ENCODE data around the gene SHB.

The SHB gene

DNA sequence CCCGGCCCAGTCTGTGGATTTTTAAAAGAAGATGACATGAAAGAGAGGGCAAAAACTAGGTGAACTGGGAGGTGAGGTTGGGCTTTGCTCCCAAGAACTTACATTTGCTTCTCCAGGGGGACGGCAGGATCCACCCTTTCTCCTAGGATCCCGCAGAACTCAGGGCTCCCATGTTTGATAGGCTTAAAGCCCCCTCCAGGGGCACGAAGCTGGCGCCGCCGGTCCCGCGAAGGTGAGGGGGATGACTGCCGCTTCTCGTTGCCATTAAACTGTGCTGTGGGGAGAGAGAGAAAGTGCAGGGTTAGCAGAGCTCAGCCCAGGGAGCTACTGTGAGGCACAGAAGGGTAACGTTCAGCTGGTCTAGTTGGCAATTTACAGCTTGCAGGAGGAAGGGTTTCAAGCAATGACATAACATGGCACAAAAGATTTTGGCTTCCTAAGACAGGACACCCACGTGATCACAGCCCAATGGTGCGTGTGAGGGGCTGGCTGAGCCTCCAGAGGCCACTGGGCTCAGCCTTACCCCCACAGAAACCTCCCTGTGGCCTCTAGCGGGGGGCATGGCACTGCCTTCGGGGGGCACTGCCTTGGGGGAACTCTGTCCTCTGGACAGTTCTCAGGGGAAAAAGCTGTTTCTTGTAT, 113.1 kb downstream of the SHB start:
- ChIA-PET CTCF (no interaction called here), POLR2A (no interaction called here)
- Histone ChIP-seq H3K36me3 (ENCODE audit: control insufficient read depth in 2 of 2, insufficient read depth in 1 of 2, low read length in 2 of 2) (peaks cover 3 to 65% of the 10 kb centered on the region in 2 experiments; a peak in 1 of 3 replicates), H3K27ac (ENCODE audit: extremely low read depth, low read depth, low read length) (no peak overlapping the region), H3K9me3 (ENCODE audit: control insufficient read depth, insufficient read depth, low read depth, low read length) (no peaks in the 10 kb centered on the region), H3K4me1 (ENCODE audit: control insufficient read depth, insufficient read depth, low read length) (no peaks in the 10 kb centered on the region), H3K4me3 (ENCODE audit: low read depth, low read length) (no peak overlapping the region)
- TF ChIP-seq, protein P1, sequence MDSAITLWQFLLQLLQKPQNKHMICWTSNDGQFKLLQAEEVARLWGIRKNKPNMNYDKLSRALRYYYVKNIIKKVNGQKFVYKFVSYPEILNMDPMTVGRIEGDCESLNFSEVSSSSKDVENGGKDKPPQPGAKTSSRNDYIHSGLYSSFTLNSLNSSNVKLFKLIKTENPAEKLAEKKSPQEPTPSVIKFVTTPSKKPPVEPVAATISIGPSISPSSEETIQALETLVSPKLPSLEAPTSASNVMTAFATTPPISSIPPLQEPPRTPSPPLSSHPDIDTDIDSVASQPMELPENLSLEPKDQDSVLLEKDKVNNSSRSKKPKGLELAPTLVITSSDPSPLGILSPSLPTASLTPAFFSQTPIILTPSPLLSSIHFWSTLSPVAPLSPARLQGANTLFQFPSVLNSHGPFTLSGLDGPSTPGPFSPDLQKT (IDR thresholded peaks at IDR 0.05; ENCODE audit: borderline replicate concordance, low read depth, low read length): no peak
- TF ChIP-seq GLIS2 (tag by site-specific recombination; IDR thresholded peaks at IDR 0.05) (0 out of 2 replicates have a peak, but pooled peaks have one; percentile 16), ZNF707 (tag by site-specific recombination; IDR thresholded peaks at IDR 0.05) (no peak), GLIS1 (tag by site-specific recombination; IDR thresholded peaks at IDR 0.05) (peak; percentile 32; the same call in 1 of the 2 replicates), KLF9 (tag by site-specific recombination; IDR thresholded peaks at IDR 0.05; ENCODE audit: low read depth) (no peak), ZNF658 (tag by site-specific recombination; IDR thresholded peaks at IDR 0.05) (no peak), ZNF530 (tag by site-specific recombination; IDR thresholded peaks at IDR 0.05; ENCODE audit: low read depth) (no peak), OSR2 (tag by site-specific recombination; IDR thresholded peaks at IDR 0.05) (no peak)
- TF ChIP-seq, protein P2, sequence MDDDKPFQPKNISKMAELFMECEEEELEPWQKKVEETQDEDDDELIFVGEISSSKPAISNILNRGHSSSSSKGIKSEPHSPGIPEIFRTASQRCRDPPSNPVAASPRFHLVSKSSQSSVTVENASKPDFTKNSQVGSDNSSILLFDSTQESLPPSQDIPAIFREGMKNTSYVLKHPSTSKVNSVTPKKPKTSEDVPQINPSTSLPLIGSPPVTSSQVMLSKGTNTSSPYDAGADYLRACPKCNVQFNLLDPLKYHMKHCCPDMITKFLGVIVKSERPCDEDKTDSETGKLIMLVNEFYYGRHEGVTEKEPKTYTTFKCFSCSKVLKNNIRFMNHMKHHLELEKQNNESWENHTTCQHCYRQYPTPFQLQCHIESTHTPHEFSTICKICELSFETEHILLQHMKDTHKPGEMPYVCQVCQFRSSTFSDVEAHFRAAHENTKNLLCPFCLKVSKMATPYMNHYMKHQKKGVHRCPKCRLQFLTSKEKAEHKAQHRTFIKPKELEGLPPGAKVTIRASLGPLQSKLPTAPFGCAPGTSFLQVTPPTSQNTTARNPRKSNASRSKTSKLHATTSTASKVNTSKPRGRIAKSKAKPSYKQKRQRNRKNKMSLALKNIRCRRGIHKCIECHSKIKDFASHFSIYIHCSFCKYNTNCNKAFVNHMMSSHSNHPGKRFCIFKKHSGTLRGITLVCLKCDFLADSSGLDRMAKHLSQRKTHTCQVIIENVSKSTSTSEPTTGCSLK (tag by site-specific recombination; IDR thresholded peaks at IDR 0.05): no peak

DNA sequence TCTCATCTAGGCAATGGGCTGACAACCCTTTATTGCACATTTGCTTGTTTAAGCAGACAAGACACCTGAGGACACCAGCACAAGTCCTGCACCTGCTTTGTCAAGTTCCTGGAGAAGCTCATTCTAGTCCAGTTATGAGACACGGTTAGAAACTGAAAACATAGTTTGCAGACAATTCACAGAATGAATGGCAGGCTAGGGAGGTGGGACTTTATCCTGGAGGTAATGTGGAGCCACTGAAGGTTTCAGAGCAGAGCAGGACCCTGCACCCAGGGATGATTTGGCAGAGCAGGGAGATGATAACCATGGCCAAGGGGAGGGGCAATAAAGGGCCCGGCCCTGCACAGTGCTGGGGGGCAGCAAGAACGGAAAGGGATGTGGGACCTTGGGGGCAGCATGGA, 114.4 kb downstream of the SHB start:
- Histone ChIP-seq H3K4me3 (ENCODE audit: low read depth, low read length) (no peak overlapping the region), H3K36me3 (ENCODE audit: control insufficient read depth in 2 of 2, insufficient read depth in 1 of 2, low read length in 2 of 2) (peaks cover 3 to 78% of the 10 kb centered on the region in 2 experiments; a peak in 2 of 3 replicates), H3K4me1 (ENCODE audit: control insufficient read depth, insufficient read depth, low read length) (no peaks in the 10 kb centered on the region), H3K9me3 (ENCODE audit: control insufficient read depth, insufficient read depth, low read depth, low read length) (no peaks in the 10 kb centered on the region), H3K27ac (ENCODE audit: extremely low read depth, low read depth, low read length) (no peak overlapping the region)
- CTCF ChIA-PET: interaction anchor here (0.9 kb wide), 1 partner anchor 200 kb away, joined by 3 read pairs; no protein-coding TSS in a partner anchor
- POLR2A ChIA-PET: no interaction called here
- no peak for TF ChIP-seq KLF1 (tag by site-specific recombination; IDR thresholded peaks at IDR 0.05)
- no peak for TF ChIP-seq ZNF555 (tag by site-specific recombination; conservative IDR thresholded peaks at IDR 0.05)
- no peak for TF ChIP-seq ZNF140 (tag by site-specific recombination; IDR thresholded peaks at IDR 0.05)
- TF ChIP-seq ZNF707 (tag by site-specific recombination; IDR thresholded peaks at IDR 0.05): no peak
- TF ChIP-seq KLF16 (tag by site-specific recombination; IDR thresholded peaks at IDR 0.05): no peak
- no peak for TF ChIP-seq ZNF560 (tag by site-specific recombination; IDR thresholded peaks at IDR 0.05; ENCODE audit: borderline replicate concordance)
- TF ChIP-seq, protein P3, sequence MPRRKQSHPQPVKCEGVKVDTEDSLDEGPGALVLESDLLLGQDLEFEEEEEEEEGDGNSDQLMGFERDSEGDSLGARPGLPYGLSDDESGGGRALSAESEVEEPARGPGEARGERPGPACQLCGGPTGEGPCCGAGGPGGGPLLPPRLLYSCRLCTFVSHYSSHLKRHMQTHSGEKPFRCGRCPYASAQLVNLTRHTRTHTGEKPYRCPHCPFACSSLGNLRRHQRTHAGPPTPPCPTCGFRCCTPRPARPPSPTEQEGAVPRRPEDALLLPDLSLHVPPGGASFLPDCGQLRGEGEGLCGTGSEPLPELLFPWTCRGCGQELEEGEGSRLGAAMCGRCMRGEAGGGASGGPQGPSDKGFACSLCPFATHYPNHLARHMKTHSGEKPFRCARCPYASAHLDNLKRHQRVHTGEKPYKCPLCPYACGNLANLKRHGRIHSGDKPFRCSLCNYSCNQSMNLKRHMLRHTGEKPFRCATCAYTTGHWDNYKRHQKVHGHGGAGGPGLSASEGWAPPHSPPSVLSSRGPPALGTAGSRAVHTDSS (tag by site-specific recombination; IDR thresholded peaks at IDR 0.05): no peak
- no peak for TF ChIP-seq ZNF747 (tag by site-specific recombination; IDR thresholded peaks at IDR 0.05)
- TF ChIP-seq, protein P4, sequence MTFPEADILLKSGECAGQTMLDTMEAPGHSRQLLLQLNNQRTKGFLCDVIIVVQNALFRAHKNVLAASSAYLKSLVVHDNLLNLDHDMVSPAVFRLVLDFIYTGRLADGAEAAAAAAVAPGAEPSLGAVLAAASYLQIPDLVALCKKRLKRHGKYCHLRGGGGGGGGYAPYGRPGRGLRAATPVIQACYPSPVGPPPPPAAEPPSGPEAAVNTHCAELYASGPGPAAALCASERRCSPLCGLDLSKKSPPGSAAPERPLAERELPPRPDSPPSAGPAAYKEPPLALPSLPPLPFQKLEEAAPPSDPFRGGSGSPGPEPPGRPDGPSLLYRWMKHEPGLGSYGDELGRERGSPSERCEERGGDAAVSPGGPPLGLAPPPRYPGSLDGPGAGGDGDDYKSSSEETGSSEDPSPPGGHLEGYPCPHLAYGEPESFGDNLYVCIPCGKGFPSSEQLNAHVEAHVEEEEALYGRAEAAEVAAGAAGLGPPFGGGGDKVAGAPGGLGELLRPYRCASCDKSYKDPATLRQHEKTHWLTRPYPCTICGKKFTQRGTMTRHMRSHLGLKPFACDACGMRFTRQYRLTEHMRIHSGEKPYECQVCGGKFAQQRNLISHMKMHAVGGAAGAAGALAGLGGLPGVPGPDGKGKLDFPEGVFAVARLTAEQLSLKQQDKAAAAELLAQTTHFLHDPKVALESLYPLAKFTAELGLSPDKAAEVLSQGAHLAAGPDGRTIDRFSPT (tag by site-specific recombination; IDR thresholded peaks at IDR 0.05): no peak
- TF ChIP-seq, protein P5, sequence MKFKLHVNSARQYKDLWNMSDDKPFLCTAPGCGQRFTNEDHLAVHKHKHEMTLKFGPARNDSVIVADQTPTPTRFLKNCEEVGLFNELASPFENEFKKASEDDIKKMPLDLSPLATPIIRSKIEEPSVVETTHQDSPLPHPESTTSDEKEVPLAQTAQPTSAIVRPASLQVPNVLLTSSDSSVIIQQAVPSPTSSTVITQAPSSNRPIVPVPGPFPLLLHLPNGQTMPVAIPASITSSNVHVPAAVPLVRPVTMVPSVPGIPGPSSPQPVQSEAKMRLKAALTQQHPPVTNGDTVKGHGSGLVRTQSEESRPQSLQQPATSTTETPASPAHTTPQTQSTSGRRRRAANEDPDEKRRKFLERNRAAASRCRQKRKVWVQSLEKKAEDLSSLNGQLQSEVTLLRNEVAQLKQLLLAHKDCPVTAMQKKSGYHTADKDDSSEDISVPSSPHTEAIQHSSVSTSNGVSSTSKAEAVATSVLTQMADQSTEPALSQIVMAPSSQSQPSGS (tag by site-specific recombination; IDR thresholded peaks at IDR 0.05; ENCODE audit: low read depth): no peak
- no peak for TF ChIP-seq MEIS1 (CRISPR knock-in tag; IDR thresholded peaks at IDR 0.05; ENCODE audit: borderline replicate concordance)
- TF ChIP-seq ZBTB8A (tag by site-specific recombination; IDR thresholded peaks at IDR 0.05): no peak
